Activated naive CD4-positive, alpha-beta T cell treated with anti-CD3 and anti-CD28 coated beads, Interleukin-2, amount 50 U/mL, for 16 hours (primary cell): Measurements from ENCODE around the gene ACAT2.
"Not testable (repeated sequence)": the region's sequence is repeated elsewhere in the genome, so short reads cannot be mapped to it uniquely, and the experiment has no call there.

ENCODE experiments used
- DNase-seq: peaks from one replicate; pipeline ENCODE4 v3.0.0-alpha.2; 2020

Gene ACAT2

DNA sequence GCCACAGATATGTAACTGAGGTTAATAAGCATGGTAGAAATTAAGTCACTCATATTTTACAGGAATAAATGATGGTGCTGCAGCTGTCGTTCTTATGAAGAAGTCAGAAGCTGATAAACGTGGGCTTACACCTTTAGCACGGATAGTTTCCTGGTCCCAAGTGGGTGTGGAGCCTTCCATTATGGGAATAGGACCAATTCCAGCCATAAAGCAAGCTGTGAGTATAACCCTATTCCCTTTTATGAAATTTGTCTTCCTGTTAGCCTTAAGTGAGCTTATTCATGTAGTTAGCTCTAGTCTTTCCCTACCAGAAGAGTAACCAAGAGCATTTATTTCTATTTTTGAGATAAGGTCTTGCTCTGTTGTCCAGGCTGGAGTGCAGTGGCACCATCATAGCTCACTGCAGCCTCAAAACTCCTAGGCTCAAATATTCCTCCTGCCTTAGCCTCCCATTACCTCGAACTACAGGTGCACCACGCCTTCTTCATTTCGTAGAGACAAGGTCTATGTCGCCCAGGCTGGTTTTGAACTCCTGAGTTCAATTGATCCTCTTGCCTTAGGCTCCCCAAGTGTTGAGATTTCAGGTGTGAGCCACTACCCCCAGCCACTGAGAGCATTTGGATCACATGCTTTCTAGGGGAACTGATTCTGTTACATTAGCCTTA, 15.5 kb downstream of the ACAT2 start:
- DNase-seq: no peak

DNA sequence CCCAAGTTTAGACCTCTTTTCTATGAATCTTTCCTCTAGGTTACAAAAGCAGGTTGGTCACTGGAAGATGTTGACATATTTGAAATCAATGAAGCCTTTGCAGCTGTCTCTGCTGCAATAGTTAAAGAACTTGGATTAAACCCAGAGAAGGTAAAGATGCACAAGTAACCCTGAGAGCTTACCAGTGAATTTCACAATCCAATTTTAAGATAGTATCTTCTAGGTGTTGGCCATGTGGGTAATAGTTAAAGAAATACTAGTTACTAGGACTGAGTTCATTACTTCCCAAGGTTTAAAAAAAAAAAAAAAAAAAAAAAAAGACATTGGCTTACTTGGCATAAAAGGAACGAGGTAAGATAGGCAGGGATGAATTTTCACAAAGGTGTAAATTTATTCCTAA, 16.3 kb downstream of the ACAT2 start:
- DNase-seq: no peak

DNA sequence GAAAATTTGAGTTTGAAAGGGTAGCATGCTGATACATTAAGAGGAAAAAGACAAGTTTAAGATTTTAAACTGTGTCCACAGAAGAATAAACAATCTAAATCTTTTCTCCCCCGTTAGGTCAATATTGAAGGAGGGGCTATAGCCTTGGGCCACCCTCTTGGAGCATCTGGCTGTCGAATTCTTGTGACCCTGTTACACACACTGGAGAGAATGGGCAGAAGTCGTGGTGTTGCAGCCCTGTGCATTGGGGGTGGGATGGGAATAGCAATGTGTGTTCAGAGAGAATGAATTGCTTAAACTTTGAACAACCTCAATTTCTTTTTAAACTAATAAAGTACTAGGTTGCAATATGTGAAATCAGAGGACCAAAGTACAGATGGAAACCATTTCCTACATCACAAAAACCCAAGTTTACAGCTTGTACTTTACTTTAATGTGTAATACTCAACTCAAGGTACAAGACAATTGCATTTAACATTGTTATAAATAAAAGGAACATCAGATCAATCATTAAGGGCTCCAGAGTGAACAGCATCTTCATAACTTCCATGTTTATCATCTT, 16.8 kb downstream of the ACAT2 start:
- no peak for DNase-seq

DNA sequence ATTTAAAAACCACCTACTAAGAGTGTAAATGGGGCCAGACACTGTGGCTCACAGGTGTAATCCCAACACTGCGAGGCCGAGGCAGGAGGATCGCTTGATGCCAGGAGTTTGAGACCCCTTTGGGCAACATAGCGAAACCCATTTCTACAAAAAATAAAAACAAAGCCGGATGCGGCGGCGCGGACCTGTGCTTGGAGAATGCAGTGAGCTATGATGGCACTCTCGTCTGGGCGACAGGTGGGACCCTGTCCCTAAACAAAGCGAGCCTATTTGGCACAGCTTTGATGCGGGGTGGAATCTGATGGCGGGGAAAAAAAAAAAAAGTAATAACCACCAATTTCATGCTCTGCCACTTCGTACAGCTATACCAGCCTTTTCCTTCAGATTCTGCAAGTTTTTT, 26.4 kb downstream of the ACAT2 start:
- DNase-seq: no peak

DNA sequence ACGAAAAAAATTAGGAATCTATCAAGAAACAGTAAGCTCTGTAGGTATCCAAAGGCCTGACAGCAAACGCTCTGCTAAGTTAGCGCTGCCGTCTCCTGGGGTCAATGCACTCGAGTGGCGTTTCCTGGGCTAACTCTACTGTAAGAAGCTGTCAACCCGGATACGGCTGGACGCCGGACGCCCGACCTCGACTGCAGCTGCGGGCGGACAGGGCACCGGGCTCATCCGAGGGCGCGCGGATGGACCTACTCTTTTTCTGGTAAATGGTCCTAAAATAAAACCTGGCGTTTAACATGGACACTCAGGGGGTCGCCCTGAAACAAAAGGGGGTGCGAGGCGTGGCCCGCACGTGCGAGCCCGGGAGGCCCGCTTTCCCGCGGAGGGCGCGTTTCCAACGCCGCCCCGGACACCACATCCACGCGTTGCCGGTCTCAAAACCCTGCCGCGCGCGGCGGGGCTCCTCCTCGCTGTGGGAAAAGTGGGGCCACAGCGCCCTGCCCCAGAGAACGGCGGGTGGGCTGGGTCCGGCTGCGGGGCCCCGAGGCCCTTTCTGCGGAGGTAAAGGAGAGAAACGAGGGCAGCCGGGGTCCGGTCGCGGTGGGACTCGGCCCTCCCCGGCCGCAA, 27.0 kb downstream of the ACAT2 start:
- DNase-seq: peak; percentile 26

DNA sequence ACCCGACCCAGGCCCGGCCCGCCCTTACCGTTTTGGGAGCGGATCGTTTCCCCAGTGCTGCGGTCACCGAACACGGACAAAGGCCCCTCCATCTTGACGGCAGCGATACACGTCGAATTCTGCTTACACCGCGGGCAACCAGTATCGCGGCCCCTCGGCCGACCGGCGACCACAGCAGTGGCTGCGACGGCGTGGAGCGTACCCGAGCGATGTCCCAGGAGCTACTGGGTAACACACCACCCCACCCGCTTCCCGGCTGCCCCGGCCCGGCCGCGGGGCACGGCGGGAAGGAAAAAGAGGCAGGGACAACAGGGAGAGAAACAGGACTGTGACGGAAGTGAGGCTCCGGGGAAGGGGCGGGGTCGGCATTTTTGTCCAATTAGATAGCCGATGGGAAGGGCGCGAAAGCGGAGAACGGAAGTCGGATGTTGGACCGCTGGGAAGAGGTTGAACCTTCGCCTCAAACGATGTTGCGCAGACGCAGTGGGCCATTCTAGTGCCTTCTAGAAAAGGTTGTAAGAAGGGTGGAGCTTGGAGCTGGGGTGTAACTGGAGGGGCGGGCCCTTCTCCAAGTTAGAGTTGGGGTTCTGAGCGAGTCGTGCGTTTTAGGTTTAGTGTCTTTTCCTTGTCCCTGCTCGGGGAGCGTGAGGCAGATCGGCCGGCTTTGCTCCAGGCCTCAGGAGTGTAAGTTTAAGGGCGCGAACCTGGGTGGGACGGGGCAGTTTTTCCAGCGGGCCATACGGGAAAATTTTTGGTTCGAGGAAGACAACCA, 27.7 kb downstream of the ACAT2 start, which contains the start of gene TCP1:
TCP1 (minus strand) TSS at position 226 of the 772 bp plus-strand sequence; CDS start at position 92, 134 bp downstream.
- DNase-seq: peak; percentile 99

DNA sequence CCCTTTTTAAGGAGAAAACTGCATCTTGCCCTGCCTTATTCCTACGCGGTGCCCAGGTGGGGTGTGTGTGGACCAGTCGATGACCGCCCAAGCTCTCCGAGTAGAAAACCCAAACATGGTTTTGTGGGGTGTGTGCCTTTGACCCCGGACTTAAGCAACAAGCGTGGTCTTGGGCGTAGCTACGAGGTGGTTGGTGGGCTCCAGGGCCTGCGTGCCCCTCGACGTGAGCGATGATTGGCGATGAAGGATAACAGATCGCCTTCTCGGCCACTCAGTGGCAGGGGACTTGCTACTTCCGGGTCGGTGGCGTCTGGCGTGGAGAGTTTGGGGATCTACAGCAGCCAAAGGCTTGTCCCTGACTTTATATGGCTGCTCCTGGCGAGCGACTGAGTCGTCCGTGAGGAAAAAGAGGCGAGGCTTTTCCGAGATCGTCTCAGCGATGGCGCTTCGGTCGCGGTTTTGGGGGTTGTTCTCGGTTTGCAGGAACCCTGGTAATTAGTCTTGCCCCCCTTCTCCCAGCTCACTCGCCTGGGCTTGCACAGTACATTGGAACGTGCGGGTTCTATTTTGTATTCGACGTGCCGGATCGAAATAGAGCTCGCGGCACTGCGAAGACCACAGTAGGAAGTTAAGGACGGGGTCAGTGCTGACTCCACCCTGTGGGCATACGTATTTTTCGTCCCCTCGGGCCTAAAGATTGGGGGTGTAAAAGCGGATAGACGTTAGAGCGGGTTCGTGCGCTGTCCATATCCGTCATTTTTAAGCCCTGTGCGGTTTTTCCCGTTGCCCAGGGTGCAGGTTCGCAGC, 28.5 kb downstream of the ACAT2 start, which contains the start of gene MRPL18:
MRPL18 (plus strand) TSS at position 319 of the 807 bp plus-strand sequence; CDS start at position 440, 121 bp downstream.
- peak; percentile 89 for DNase-seq

DNA sequence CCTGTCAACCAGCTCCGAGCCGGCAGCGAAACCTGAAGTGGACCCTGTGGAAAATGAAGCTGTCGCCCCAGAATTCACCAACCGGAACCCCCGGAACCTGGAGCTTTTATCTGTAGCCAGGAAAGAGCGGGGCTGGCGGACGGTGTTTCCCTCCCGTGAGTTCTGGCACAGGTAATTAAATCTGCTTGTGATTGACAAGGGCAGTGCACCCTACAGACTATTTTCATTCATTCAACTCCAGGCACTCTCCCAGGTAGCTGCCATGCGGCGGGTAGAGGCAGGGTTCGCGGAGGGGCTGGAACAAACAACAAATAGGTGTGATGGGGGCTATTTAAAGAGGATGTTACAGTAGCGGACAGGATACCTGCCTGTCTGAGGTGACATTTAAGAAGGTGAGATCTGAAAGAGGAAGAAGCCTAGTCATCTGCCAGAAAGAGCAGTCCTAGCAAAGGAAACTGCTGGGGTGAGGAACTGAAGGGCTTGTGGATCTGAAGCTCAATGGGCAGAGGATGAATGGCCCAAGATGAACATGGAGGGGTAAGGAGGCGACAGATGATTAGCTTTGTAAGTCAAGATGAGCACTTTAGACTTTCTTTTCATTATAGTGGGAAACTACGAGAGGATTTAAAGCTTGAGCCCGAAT, 29.2 kb downstream of the ACAT2 start:
- no peak for DNase-seq

DNA sequence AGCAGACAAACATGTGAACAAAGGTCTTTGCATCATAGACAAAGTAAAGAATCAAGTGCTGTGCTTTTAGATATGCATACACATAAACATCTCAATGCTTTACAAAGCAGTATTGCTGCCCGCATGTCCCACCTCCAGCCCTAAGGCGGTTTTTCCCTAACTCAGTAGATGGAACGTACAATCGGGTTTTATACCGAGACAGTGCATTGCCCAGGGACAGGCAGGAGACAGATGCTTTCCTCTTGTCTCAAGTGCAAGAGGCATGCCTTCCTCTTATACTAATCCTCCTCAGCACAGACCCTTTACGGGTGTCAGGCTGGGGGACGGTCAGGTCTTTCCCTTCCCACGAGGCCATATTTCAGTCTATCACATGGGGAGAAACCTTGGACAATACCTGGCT, 33.1 kb downstream of the ACAT2 start:
- not testable (repeated sequence) for DNase-seq

DNA sequence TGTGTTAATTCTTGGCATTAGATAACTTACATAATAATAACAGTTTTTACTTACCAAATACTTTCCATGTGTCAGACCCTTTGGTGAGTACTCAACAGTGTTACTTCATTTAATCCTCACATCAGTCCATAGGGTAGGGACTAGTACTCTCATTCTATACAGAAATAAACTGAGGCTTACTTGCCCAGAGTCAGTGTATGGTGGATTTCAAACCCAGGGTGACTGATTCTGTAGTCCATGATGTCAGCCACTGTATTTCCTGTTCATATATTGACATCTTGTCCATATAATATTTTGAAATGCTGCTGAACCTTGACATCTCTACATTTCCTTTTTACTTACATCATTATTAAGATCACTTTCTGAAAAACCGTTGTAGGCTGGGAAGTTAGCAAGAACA, 35.7 kb downstream of the ACAT2 start:
- no peak for DNase-seq

DNA sequence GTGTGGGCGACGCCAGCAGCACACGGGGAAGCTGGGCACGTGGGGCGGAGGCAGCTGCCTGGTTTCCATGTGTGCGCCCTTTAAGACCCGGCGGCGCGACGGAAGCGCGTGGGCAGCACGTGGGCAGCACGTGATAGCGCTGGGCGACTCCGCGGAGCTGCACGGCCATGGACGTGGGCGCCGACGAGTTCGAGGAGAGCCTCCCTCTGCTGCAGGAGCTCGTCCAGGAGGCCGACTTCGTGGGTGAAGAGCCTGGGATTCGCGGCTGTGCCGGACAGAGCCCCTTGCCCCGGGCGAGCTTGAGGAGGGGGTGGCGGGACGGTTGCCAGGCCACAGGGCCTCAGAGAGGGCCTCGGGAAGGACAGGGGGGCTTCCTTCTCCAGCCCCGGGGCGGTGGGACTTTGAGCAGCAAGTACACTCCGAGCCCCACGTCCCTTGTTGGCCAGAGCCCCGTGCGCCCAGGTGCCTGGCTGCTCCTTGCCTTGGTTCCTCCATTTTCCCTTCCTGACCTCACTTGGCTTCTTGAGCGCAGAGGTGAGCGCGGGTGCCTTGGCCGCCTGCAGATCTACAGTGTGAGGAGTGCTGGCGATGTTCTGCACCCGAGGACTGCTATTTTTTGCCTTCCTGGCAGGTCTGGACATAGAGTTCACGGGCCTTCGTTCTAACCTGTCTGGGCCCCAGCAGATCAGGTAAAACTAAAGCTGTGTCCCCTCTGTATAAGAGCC, 38.5 kb downstream of the ACAT2 start, which contains the start of gene PNLDC1:
PNLDC1 (plus strand) TSS at position 136 of the 725 bp plus-strand sequence; CDS start at position 168, 32 bp downstream.
- no peak for DNase-seq

DNA sequence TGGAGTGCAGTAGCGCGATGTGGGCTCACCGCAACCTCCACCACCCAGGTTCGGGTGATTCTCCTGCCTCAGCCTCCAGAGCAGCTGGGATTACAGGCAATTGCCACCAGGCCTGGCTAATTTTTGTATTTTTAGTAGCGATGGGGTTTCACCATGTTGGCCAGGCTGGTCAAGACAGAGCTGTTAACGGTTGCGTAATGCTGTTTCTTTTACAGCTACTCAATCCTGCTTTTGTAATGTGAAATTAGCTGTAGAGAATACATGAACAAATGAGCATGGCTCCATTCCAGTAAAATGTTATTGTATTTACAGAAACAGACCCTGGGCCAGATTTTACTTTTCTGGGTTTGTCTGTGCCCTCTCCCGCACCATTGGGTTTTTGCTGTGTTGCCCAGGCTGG, 40.1 kb downstream of the ACAT2 start:
- no peak for DNase-seq

DNA sequence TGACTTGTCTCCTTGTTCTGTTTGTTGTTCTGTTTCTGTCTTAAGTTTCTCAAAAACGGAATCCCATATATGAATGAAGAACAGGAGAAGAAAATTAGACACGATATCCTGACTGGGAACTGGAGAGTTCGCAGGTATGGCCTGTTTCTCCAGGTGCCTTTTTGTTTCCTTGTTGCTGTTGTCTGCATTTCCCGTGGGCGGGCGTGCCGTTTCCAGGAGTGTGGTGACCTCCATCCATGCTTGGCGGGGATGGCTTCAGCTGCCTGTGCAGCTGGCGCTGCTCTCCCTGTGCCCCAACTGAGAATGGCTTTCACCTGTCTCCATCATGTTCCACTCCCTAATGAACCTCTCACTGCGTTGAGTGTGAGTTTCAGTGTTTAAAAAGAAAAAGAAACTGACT, 42.7 kb downstream of the ACAT2 start:
- DNase-seq: no peak

DNA sequence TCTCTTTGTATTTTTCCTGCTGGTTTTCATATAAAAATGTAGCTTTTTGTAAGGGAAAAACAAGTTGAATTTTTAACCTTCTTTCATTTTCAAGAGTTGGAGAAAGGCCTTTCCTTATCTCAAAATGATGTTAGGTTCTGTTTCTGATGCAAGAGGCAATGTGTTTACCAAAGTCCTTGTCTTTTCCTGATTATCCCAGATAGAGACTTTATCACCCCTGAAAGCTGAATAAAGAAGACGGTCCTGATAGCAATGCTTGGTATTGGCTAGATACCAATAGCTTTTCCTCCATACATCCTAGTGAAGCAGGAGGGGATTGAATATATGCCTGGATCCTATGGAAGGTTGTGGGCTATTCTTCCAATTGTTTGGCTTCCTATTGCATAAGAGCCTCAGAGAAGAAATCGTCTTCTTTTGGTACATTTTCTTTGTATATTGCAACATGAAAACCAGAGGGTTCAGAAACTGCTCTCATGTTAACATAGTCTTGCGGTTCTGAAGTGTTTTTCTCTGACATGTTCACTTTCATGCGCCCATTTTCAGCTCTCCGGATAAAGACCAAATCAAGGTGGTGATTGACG, 43.7 kb downstream of the ACAT2 start:
- DNase-seq: no peak

DNA sequence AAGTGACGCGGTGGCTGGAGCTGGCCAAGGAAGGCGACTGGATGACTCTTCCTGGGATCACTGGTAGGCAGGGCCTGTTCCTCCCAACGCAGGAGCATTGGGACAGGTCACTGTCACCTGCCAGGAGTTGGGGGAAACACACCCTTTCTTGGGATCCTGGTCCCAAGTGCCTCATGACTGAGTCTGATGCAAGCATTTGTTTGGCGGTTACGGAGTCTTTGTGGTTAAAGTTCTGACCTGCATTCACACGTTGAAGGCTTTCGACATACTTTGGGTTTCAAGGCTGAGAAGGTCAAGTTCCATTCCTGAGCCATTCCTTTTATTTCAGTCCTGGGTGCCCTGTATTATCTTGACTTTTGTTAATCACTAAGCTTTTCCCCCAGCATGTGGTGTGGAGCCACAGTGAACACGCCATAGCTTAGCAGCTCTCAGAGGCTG, 44.2 kb downstream of the ACAT2 start:
- DNase-seq: no peak

DNA sequence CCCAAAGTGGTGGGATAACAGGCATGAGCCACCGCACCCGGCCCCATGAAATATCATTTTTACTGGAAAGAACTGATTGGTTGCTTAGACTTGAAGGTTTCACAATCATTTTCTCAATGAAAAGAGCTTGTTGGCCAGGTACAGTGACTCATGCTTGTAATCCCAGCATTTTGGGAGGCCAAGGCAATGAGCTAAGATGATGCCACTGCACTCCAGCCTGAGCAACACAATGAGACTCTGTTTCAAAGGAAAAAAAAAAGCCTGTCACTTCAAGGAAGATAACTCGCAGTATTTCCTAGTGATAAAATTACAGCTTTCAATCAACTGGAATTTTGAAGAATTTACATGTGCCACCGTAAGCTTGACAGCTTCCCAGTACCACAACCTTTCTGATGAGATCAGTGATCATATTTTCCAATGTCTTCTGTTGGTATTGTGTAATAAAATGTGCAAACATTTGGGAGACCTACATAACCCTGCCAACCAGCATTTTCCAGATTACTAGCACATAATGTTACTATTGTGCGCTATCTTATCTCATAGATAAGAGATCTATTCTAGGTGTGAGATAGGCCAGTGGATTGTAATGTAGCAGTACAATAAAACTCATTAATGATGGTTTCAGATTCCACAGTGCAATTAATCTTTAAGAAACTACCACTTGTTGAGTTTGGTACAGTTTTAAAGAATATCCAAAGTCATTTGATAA, 45.5 kb downstream of the ACAT2 start:
- DNase-seq: no peak

DNA sequence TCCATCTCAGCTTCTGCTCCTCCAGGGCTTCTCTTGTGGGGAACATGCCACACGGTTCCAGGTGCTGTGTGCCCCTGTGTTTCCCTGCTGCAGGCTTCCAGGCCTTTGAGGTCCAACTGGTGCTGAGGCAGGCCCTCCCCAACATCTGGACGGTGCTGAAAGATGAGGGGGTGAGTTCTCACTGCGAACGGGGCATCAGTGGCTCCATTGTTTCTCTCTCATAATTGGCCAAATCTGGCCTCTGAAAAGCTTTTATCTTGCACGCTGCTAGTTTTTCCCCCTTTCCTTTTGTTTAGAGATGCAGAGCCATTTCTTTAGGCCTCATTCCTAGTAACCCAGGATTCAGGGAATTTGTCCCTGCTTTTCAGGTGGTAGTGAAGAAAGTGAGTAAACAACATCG, 46.8 kb downstream of the ACAT2 start:
- no peak for DNase-seq

DNA sequence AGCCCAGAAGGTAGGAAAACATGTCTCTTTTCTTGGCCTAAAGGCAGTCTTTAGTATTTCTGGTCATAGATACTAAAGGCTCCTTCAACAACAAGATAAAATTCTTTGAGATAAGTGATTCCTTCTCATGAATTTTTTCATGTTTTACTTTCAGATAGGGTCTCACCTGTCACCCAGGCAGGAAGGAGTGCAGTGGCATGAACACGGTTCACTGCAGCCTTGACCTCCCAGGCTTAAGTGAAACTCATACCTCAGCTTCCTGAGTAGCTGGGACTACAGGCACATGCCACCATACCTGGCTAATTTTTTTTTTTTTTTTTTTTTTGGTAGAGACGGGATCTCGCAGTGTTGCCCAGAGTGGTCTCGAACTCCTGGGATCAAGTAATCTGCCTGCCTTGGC, 47.3 kb downstream of the ACAT2 start:
- no peak for DNase-seq

DNA sequence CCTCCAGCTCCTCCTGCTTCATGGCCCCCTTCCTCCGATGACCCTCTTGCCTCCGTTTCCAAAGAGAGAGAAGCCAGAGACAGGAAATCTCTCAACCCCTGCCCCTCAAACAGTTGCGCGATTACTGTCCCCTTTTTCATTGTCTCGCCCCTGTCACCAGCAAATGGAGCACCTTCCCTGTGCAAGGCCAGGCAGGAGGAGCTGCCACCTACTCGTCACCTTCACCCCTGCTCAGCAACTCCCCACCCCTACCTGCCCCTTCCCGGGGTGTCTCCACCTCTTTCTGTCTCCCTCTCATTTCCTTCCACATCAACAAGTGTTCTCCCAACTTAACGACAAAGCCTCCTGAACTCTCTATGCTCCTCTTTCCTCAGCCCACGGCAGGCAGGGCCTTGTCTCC, 51.9 kb downstream of the ACAT2 start:
- no peak for DNase-seq

DNA sequence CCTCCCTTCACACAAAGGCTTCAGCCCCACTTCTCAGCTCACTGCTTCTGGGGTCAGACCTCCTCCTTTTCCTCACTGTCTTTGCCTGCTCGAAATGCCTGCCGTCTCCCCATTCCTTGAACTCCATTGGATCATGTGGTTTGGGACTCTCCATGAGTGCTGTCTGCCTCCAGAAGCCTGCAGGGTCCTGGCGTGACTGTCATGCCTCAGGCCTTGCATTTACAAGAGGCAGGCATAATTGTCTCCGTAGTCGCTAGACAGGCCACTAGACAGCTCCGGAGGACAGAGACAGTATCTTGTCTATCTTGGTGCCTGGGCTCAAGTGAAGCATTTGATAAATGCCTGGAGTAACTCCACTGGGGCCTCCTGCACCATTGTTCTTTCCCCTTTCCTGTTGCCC, 53.6 kb downstream of the ACAT2 start:
- DNase-seq: no peak
